Nephron (organoid): ENCODE results near the gene PRAMEF20.
"Not testable (repeated sequence)": the region's sequence is repeated elsewhere in the genome, so short reads cannot be mapped to it uniquely, and the experiment has no call there.

ENCODE experiments used
- H3K27ac Mint-ChIP-seq, 3 experiments: 2 replicates each; pipeline ENCODE4 v1.8.0; 2020; ENCODE audit warnings: mixed read lengths in 3 of 3, mild to moderate bottlenecking in 2 of 3, moderate library complexity in 1 of 3
- H3K27me3 Mint-ChIP-seq: 2 replicates; pipeline ENCODE4 v1.8.0; 2021; ENCODE audit warnings: low read depth, mild to moderate bottlenecking, moderate library complexity, mixed read lengths
- H3K36me3 Mint-ChIP-seq: 2 replicates; pipeline ENCODE4 v1.8.0; 2020; ENCODE audit warnings: low read depth, mixed read lengths
- H3K4me1 Mint-ChIP-seq: 2 replicates; pipeline ENCODE4 v1.8.0; 2020; ENCODE audit warnings: mixed read lengths
- H3K4me3 Mint-ChIP-seq, 3 experiments: 2 replicates each; pipeline ENCODE4 v1.8.0; 2020; ENCODE audit warnings: mild to moderate bottlenecking in 3 of 3, mixed read lengths in 3 of 3, moderate library complexity in 2 of 3
- H3K9me3 Mint-ChIP-seq: 2 replicates; pipeline ENCODE4 v1.8.0; 2020; ENCODE audit warnings: mixed read lengths
- TF ChIP-seq, protein P1 (sequence below), 3 experiments: fragments of 200-600 bp; sonication (generic); IDR thresholded peaks; one replicate each; pipeline ENCODE4 v1.5.0; 2021; ENCODE audit warnings: antibody characterized with exemption in 3 of 3; ENCODE audit not compliant: unreplicated experiment in 3 of 3

The PRAMEF20 gene

GRCh38 chr1:13410150-13410549, at the start of gene PRAMEF20:
PRAMEF20 (plus strand) TSS chr1:13410450; CDS start chr1:13416355, 5,905 bp downstream.
- not testable (repeated sequence) for H3K27me3 Mint-ChIP-seq, H3K36me3 Mint-ChIP-seq, H3K4me3 Mint-ChIP-seq, H3K4me1 Mint-ChIP-seq, H3K27ac Mint-ChIP-seq
- H3K9me3 Mint-ChIP-seq: peaks cover 15% of the 10 kb centered on the region

- not testable (repeated sequence) for H3K36me3 Mint-ChIP-seq
These were observed 47.9 kb upstream of the PRAMEF20 start for GRCh38 chr1:13362364-13362763.

DNA sequence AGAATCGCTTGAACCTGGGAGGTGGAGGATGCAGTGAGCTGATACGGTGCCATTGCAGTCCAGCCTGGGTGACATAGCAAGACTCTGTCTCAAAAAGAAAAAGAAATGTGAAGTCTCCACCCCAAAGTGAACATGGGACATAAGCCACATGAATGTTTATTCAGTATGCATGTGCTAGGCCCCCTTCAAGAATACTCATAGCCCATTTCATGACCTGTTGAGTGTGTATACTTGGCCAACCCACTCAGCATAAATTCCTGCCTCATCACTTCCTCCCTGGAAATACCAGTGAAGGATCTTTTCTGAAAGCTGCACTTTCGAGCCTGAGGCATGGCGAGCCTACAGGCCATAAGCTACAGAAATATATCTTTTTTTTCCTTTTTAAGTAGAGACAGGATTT, 45.3 kb upstream of the PRAMEF20 start:
- H3K9me3 Mint-ChIP-seq, H3K4me1 Mint-ChIP-seq, H3K27ac Mint-ChIP-seq, H3K4me3 Mint-ChIP-seq, H3K36me3 Mint-ChIP-seq: not testable (repeated sequence)
- peaks cover 12% of the 10 kb centered on the region for H3K27me3 Mint-ChIP-seq

More at GRCh38 chr1:13362364-13362763, 47.9 kb upstream of the PRAMEF20 start:
- H3K4me1 Mint-ChIP-seq, H3K27ac Mint-ChIP-seq, H3K9me3 Mint-ChIP-seq, H3K4me3 Mint-ChIP-seq: not testable (repeated sequence)
- peaks cover 12% of the 10 kb centered on the region for H3K27me3 Mint-ChIP-seq

- not testable (repeated sequence) for H3K4me3 Mint-ChIP-seq, H3K4me1 Mint-ChIP-seq, H3K36me3 Mint-ChIP-seq, H3K27ac Mint-ChIP-seq
- Mint-ChIP-seq H3K9me3 (peaks cover 16% of the 10 kb centered on the region), H3K27me3 (peaks cover 14% of the 10 kb centered on the region)
These were observed 43.7 kb upstream of the PRAMEF20 start for GRCh38 chr1:13366536-13366935.

DNA sequence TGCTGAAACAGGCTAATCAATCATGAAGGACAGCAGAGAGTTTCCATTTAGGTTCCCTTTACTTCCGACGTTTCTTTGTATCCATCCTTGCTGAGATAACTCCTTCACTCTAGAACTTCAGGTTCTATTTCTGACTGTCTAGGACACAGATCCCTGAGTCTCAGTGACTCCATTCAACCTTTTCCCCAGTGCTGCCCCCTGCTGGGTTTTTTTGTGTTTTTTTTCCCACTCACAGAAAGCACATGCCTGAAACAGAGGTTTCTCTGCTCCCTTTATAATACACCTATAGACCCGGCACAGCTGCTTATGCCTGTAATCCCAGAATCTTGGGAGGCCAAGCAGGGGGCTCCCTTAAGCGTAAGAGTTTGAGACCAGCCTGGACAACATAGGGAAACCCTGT, 41.7 kb upstream of the PRAMEF20 start:
- H3K4me1 Mint-ChIP-seq, H3K4me3 Mint-ChIP-seq, H3K27ac Mint-ChIP-seq, H3K36me3 Mint-ChIP-seq: not testable (repeated sequence)
- H3K27me3 Mint-ChIP-seq: peaks cover 14% of the 10 kb centered on the region
- peaks cover 16% of the 10 kb centered on the region for H3K9me3 Mint-ChIP-seq

DNA sequence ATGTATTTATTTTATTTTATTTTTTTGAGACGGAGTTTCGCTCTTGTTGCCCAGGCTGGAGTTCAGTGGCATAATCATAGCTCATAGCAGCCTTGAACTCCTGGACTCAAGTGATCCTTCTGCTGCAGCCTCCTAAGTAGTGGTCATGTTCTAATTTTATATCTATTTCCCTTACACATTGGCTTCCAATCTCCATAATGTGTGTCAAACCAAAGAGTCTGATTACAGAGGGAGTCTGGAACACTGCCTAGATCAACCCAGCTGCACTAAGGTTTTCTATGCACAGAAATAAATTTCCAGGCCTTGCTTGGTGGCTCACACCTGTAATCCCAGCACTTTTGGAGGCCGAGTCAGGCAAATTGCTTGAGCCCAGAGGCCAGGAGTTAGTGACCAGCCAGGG, 31.3 kb upstream of the PRAMEF20 start:
- not testable (repeated sequence) for H3K36me3 Mint-ChIP-seq, H3K4me3 Mint-ChIP-seq, H3K27me3 Mint-ChIP-seq, H3K4me1 Mint-ChIP-seq, H3K27ac Mint-ChIP-seq
- peaks cover 19% of the 10 kb centered on the region for H3K9me3 Mint-ChIP-seq

GRCh38 chr1:13380380-13380779, 29.9 kb upstream of the PRAMEF20 start:
- not testable (repeated sequence) for H3K36me3 Mint-ChIP-seq, H3K4me3 Mint-ChIP-seq, H3K4me1 Mint-ChIP-seq, H3K27ac Mint-ChIP-seq
- H3K9me3 Mint-ChIP-seq: peaks cover 18% of the 10 kb centered on the region
- peaks cover 15% of the 10 kb centered on the region for H3K27me3 Mint-ChIP-seq

DNA sequence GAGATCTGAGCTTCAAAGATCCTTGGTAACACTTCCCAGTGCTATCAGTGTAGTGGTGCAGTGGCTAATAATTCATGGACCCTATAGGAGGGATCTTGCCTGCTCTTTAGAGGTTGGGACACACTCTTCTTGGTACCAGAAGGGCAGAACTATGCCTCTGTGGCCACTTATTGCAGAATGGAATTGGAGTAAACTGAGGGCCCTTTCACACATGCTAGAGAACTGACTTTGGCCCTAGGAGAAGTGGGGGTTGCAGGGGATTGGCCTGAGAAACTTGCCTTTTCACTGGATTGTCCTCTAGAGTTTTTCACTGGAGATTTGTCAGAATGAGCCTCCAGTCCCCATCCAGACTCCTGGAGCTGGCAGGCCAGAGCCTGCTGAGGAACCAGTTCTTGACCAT, 20.9 kb upstream of the PRAMEF20 start, which contains the start of gene PRAMEF17:
TSS of gene PRAMEF17 (plus strand) at position 301 of the 400 bp plus-strand sequence. CDS start at position 327, 26 bp downstream.
- not testable (repeated sequence) for H3K36me3 Mint-ChIP-seq, H3K4me1 Mint-ChIP-seq, H3K27ac Mint-ChIP-seq, H3K4me3 Mint-ChIP-seq
- Mint-ChIP-seq H3K9me3 (peaks cover 25% of the 10 kb centered on the region), H3K27me3 (peaks cover 19% of the 10 kb centered on the region)

DNA sequence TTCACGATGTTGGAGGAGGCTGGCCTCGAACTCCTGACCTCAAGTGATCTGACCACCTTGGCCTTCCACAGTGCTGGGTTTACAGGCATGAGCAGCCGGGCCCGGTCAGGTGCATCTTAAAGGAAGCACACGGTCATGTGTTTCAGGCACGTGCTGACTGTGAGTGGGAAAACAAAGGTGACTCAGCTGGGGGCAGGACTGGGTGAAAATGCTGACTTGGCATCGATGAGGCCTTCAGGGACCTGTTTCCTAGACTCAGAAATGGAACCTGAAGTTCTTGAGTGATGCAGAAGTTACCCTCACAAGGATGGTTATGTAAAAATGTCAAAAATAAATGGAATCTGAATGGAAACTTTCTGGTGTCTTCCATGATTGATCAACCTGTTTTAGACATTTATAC, 17.2 kb upstream of the PRAMEF20 start:
- H3K27ac Mint-ChIP-seq, H3K4me3 Mint-ChIP-seq, H3K4me1 Mint-ChIP-seq, H3K36me3 Mint-ChIP-seq: not testable (repeated sequence)
- H3K9me3 Mint-ChIP-seq: peaks cover 26% of the 10 kb centered on the region
- peaks cover 13% of the 10 kb centered on the region for H3K27me3 Mint-ChIP-seq

DNA sequence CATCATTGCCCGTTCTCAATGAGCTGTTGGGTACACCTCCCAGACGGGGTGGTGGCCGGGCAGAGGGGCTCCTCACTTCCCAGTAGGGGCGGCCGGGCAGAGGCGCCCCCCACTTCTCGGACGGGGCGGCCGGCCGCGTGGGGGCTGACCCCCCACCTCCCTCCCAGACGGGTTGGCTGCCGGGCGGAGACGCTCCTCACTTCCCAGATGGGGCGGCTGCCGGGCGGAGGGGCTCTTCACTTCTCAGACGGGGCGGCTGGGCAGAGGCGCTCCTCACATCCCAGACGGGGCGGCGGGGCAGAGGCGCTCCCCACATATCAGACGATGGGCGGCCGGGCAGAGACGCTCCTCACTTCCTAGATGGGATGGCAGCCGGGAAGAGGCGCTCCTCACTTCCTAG, 15.5 kb upstream of the PRAMEF20 start:
- Mint-ChIP-seq H3K27me3 (peaks cover 20% of the 10 kb centered on the region), H3K9me3 (peaks cover 24% of the 10 kb centered on the region)
- not testable (repeated sequence) for H3K36me3 Mint-ChIP-seq, H3K4me3 Mint-ChIP-seq, H3K27ac Mint-ChIP-seq, H3K4me1 Mint-ChIP-seq

GRCh38 chr1:13395311-13395710, 14.9 kb upstream of the PRAMEF20 start:
- not testable (repeated sequence) for H3K36me3 Mint-ChIP-seq, H3K4me1 Mint-ChIP-seq, H3K4me3 Mint-ChIP-seq, H3K27ac Mint-ChIP-seq
- Mint-ChIP-seq H3K9me3 (peaks cover 21% of the 10 kb centered on the region), H3K27me3 (peaks cover 22% of the 10 kb centered on the region)

GRCh38 chr1:13407811-13408210, 2.4 kb upstream of the PRAMEF20 start:
- H3K27me3 Mint-ChIP-seq: no peaks in the 10 kb centered on the region
- TF ChIP-seq, protein P1, sequence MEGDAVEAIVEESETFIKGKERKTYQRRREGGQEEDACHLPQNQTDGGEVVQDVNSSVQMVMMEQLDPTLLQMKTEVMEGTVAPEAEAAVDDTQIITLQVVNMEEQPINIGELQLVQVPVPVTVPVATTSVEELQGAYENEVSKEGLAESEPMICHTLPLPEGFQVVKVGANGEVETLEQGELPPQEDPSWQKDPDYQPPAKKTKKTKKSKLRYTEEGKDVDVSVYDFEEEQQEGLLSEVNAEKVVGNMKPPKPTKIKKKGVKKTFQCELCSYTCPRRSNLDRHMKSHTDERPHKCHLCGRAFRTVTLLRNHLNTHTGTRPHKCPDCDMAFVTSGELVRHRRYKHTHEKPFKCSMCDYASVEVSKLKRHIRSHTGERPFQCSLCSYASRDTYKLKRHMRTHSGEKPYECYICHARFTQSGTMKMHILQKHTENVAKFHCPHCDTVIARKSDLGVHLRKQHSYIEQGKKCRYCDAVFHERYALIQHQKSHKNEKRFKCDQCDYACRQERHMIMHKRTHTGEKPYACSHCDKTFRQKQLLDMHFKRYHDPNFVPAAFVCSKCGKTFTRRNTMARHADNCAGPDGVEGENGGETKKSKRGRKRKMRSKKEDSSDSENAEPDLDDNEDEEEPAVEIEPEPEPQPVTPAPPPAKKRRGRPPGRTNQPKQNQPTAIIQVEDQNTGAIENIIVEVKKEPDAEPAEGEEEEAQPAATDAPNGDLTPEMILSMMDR (IDR thresholded peaks at IDR 0.05; ENCODE audit: unreplicated experiment in 3 of 3): no peak
- no peak overlapping the region for H3K4me3 Mint-ChIP-seq
- H3K9me3 Mint-ChIP-seq: peaks cover 15% of the 10 kb centered on the region
- H3K36me3 Mint-ChIP-seq: no peaks in the 10 kb centered on the region
- H3K4me1 Mint-ChIP-seq: no peaks in the 10 kb centered on the region
- no peak overlapping the region for H3K27ac Mint-ChIP-seq
